Measurements from ENCODE around the gene IHH.

DNA sequence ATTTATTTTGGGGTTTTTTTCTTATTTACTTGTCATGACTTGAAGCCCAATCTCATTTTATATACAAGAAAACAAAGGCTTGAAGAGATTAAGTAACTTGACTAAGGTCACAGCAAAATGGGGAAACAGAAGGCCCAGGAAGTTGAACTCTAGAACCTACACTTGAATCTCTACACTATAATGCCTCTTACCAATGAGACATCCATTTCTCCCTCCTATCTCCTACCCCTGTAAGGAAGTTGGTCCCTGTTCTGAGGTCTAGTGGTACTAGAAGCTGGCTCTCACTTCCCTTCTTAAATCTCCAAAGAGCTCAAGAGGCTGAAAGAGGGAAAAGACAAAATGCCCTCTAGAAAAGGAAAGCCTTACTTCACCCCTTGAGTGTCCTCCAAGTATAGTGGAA lies 25.5 kb upstream of the IHH start:
- TF ChIP-seq POLR2A (IDR thresholded peaks at IDR 0.05) (no peak), CTCF (IDR thresholded peaks at IDR 0.05) (no peak)
